ENCODE data around the gene GRK3. TPM values are rescaled to one million over a fixed set of nuclear protein-coding genes. Genes with fewer than 3 reads are reported as not detected.

The GRK3 gene
- total and polyA plus RNA-seq, 2 of the 4 experiments (the other 2 are of a cell fraction), result 0.58 to 1.6 TPM

DNA sequence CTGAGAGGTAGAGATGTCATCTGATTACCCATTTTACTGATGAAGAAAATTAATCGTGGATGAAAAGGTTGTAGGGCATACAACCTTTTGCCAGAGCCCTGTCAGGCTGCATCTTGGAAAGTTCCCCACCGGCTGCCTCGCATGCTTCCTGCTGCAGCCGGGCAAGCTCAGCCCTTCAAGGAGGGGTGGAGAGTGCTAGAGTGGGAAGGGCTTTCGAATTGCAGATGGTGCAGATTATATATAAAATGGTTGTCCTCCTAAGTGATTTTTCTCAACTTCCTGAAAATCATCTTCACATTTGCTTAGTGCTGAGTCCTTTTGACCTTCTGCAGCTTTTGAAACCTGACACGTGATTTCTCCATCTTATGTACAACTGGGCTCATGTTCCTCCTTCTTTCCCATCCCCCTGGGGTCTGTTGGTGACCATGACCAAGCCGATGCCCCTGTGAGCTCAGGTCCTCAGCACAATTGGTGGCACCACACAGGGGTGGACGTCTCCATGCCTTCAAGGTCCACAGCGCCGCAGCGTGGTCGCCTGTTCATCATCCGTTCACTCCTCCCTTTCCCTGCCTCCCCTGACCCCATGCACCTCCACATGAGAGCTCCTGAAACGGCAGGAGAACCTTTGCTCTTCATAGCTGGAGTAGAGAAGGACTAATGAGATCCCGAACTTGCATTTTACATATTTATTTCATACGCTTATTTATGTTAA lies 129.9 kb downstream of the GRK3 start:
- CTCF ChIA-PET, result no interaction called here
- in situ Hi-C loops (cut with MboI; ENCODE audit: low sequenced_read_pairs), result no loop called here
- no peak overlapping the region for H2AK9ac ChIP-seq (replicated peaks; ENCODE audit: low read depth, low read length, poor library complexity)

More for the DNA sequence above, 129.9 kb downstream of the GRK3 start:
- Histone ChIP-seq H3K9ac (ENCODE audit: low read depth, low read length) (no peak overlapping the region), H3K79me1 (ENCODE audit: low read depth in 1 of 2, low read length in 2 of 2) (no peaks in the 10 kb centered on the region), H2AK5ac (ENCODE audit: low read depth, low read length) (no peak overlapping the region), H3K27me3 (ENCODE audit: control insufficient read depth, insufficient read depth, low read length) (no peaks in the 10 kb centered on the region), H3K9me3 (ENCODE audit: control insufficient read depth, insufficient read depth, low read length) (no peaks in the 10 kb centered on the region), H4K5ac (ENCODE audit: low read depth, low read length) (no peak overlapping the region), H3K9me1 (ENCODE audit: insufficient read depth, low read length) (no peaks in the 10 kb centered on the region), H4K91ac (ENCODE audit: insufficient read depth, low read depth, low read length) (no peak overlapping the region), H3K4me3 (ENCODE audit: insufficient read depth, low read depth, low read length) (no peak overlapping the region), H3K14ac (replicated peaks; ENCODE audit: low read depth, low read length) (no peak overlapping the region), H4K20me1 (ENCODE audit: insufficient read depth, low read length) (no peaks in the 10 kb centered on the region), H2BK120ac (ENCODE audit: low read depth, low read length) (no peak overlapping the region), H2BK15ac (ENCODE audit: low read depth, low read length) (no peak overlapping the region), H2AFZ (replicated peaks; ENCODE audit: low read length, poor library complexity) (no peak overlapping the region), H3K23ac (ENCODE audit: low read depth, low read length) (no peak overlapping the region), H3K56ac (ENCODE audit: extremely low read depth, insufficient read depth, low read length) (no peak overlapping the region), H3K36me3 (ENCODE audit: control insufficient read depth, insufficient read depth, low read length) (no peaks in the 10 kb centered on the region), H2BK20ac (ENCODE audit: low read depth, low read length) (no peak overlapping the region), H2BK5ac (ENCODE audit: low read depth, low read length, poor library complexity, severe bottlenecking) (no peak overlapping the region), H3K27ac (ENCODE audit: insufficient read depth, low read length) (no peak overlapping the region), H4K8ac (ENCODE audit: low read depth in 2 of 2, low read length in 2 of 2) (no peak overlapping the region), H3K4me2 (ENCODE audit: low read depth, low read length) (no peak overlapping the region), H3K18ac (ENCODE audit: low read depth, low read length) (no peak overlapping the region), H3K4ac (ENCODE audit: low read depth, low read length) (no peak overlapping the region), H3K4me1 (ENCODE audit: control insufficient read depth, insufficient read depth, low read length) (no peaks in the 10 kb centered on the region)
- intact Hi-C loops (cut with micrococcal nuclease), result no loop called here
- ATAC-seq (ENCODE audit: low read depth) (no peak), DNase-seq (no peak)
- POLR2A ChIA-PET (ENCODE audit: unreplicated experiment), result no interaction called here
- 50% methylated on average over 1 of the region's 16 CpGs; no CpG with 5 or more reads in 1 of the 2 experiments for WGBS, 2 experiments (ENCODE audit: extremely low coverage in 2 of 2, insufficient read length in 1 of 2)
- dilution Hi-C loops (cut with HindIII; ENCODE audit: low sequenced_read_pairs, unreplicated experiment), result no loop called here
- BruUV-seq (replicated peaks), result no TSS peak
- TF ChIP-seq POLR2A (IDR thresholded peaks at IDR 0.05; ENCODE audit: low read depth, low read length), result no peak
- TF ChIP-seq, protein P1, sequence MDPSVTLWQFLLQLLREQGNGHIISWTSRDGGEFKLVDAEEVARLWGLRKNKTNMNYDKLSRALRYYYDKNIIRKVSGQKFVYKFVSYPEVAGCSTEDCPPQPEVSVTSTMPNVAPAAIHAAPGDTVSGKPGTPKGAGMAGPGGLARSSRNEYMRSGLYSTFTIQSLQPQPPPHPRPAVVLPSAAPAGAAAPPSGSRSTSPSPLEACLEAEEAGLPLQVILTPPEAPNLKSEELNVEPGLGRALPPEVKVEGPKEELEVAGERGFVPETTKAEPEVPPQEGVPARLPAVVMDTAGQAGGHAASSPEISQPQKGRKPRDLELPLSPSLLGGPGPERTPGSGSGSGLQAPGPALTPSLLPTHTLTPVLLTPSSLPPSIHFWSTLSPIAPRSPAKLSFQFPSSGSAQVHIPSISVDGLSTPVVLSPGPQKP (IDR thresholded peaks at IDR 0.05; ENCODE audit: borderline replicate concordance, low read depth, low read length), result no peak

Measured in IMR-90 (cell line).